HepG2 (cell line): Measurements from ENCODE around the gene FOXA3. TPM values are rescaled to one million over a fixed set of nuclear protein-coding genes. Genes with fewer than 3 reads are reported as not detected.
A peak's percentile ranks its signal among the peaks of the same experiment; 100 is the strongest.

Source experiments
- CSRNP2 ChIP-seq: sonication (generic); formaldehyde crosslinking; conservative IDR thresholded peaks from 2 replicates; pipeline ENCODE4 v1.8.0; 2022; ENCODE audit warnings: low read depth, missing genetic modification reagents
- GZF1 ChIP-seq: sonication (generic); formaldehyde crosslinking; IDR thresholded peaks from 2 replicates; pipeline ENCODE4 v1.5.1; 2020; ENCODE audit warnings: mild to moderate bottlenecking, missing genetic modification reagents
- KLF6 ChIP-seq: IDR thresholded peaks from 2 replicates; pipeline ENCODE4 v1.8.0; 2016; ENCODE audit warnings: missing biosample characterization, missing genetic modification reagents
- NFATC3 ChIP-seq: sonication (generic); formaldehyde crosslinking; IDR thresholded peaks from 2 replicates; pipeline ENCODE4 v1.5.1; 2020; ENCODE audit warnings: mild to moderate bottlenecking, missing genetic modification reagents
- NONO ChIP-seq, 2 experiments: fragments of 450-650 bp in 1 of 2; sonication (generic) in 1 of 2; formaldehyde crosslinking in 1 of 2; IDR thresholded peaks in 1 of 2; conservative IDR thresholded peaks in 1 of 2; 2 replicates each; pipeline versions ENCODE4 v1.6.1 to v1.8.0; 2017 to 2022; ENCODE audit warnings: mild to moderate bottlenecking in 1 of 2, missing genetic modification reagents in 1 of 2, moderate library complexity in 1 of 2
- NR2F1 ChIP-seq, 2 experiments: fragments of 450-650 bp in 1 of 2; formaldehyde crosslinking in 1 of 2; IDR thresholded peaks; 2 replicates each; pipeline versions ENCODE4 v1.5.0 to v1.6.1; 2016 to 2020; ENCODE audit warnings: mild to moderate bottlenecking in 1 of 2, missing compliant biosample characterization in 1 of 2, missing genetic modification reagents in 1 of 2, moderate library complexity in 1 of 2
- PHF21A ChIP-seq: sonication (generic); formaldehyde crosslinking; IDR thresholded peaks from 2 replicates; pipeline ENCODE4 v1.5.0; 2020; ENCODE audit warnings: mild to moderate bottlenecking, missing genetic modification reagents
- RARG ChIP-seq: sonication (generic); formaldehyde crosslinking; IDR thresholded peaks from 2 replicates; pipeline ENCODE4 v1.4.0; 2020; ENCODE audit warnings: low read depth, mild to moderate bottlenecking, missing genetic modification reagents
- RORA ChIP-seq: sonication (generic); formaldehyde crosslinking; IDR thresholded peaks from 2 replicates; pipeline ENCODE4 v1.5.0; 2020; ENCODE audit warnings: mild to moderate bottlenecking, missing genetic modification reagents, moderate library complexity
- SAFB2 ChIP-seq: sonication (generic); formaldehyde crosslinking; IDR thresholded peaks from 2 replicates; pipeline ENCODE4 v1.5.1; 2020; ENCODE audit warnings: missing genetic modification reagents, low read depth, mild to moderate bottlenecking, borderline replicate concordance
- TBL1XR1 ChIP-seq: fragments of 150-350 bp; IDR thresholded peaks from 2 replicates; pipeline ENCODE4 v1.6.1; 2014; ENCODE audit warnings: borderline replicate concordance, low read length; ENCODE audit not compliant: partially characterized antibody
- THAP8 ChIP-seq: sonication (generic); formaldehyde crosslinking; IDR thresholded peaks from 2 replicates; pipeline ENCODE4 v1.5.1; 2020; ENCODE audit warnings: missing genetic modification reagents, mild to moderate bottlenecking, borderline replicate concordance
- U2AF2 ChIP-seq: fragments of 200-400 bp; formaldehyde crosslinking; IDR thresholded peaks from 2 replicates; pipeline ENCODE4 v1.6.1; 2017; ENCODE audit warnings: low read depth, mild to moderate bottlenecking, low read length
- ZBTB1 ChIP-seq: sonication (generic); formaldehyde crosslinking; IDR thresholded peaks from 2 replicates; pipeline ENCODE4 v1.4.0; 2020; ENCODE audit warnings: missing genetic modification reagents, borderline replicate concordance
- ZBTB7B ChIP-seq: sonication (generic); formaldehyde crosslinking; IDR thresholded peaks from 2 replicates; pipeline ENCODE4 v1.4.0; 2020; ENCODE audit warnings: missing genetic modification reagents
- ZFY ChIP-seq: sonication (generic); formaldehyde crosslinking; IDR thresholded peaks from 2 replicates; pipeline ENCODE4 v1.4.0; 2020; ENCODE audit warnings: missing genetic modification reagents
- ZNF251 ChIP-seq: sonication (generic); formaldehyde crosslinking; IDR thresholded peaks from 2 replicates; pipeline ENCODE4 v1.9.0; 2021; ENCODE audit warnings: mild to moderate bottlenecking, missing genetic modification reagents
- ZNF513 ChIP-seq: sonication (generic); formaldehyde crosslinking; conservative IDR thresholded peaks from 2 replicates; pipeline ENCODE4 v1.5.0; 2020; ENCODE audit warnings: missing genetic modification reagents
- ZNF75D ChIP-seq: sonication (generic); formaldehyde crosslinking; IDR thresholded peaks from 2 replicates; pipeline ENCODE4 v1.8.1; 2023; ENCODE audit warnings: missing genetic modification reagents, mild to moderate bottlenecking, borderline replicate concordance
- ZNF768 ChIP-seq: sonication (generic); formaldehyde crosslinking; IDR thresholded peaks from 2 replicates; pipeline ENCODE4 v1.4.0; 2020; ENCODE audit warnings: missing genetic modification reagents
- polyA plus RNA-seq, 8 experiments: library from polyadenylated mRNA; depleted of rRNA in 3 of 8; stranded (reverse) in 7 of 8; unstranded in 1 of 8; fragments of >200 nt; fragmentation: Illumina TruSeq in 4 of 8; extraction: Trizol in 4 of 8; gene quantifications; 2 replicates each; pipeline versions ENCODE4 v1.2.1 to v1.2.3, GENCODE V29; 2011 to 2016; ENCODE audit warnings: low read depth in 4 of 8, missing spikeins in 1 of 8, mixed read lengths in 1 of 8; ENCODE audit not compliant: insufficient read depth in 1 of 8
- total RNA-seq, 5 experiments: library from RNA; depleted of rRNA; stranded (reverse); fragments of >200 nt; fragmentation: Illumina TruSeq; extraction: Trizol; gene quantifications; 2 replicates each; pipeline ENCODE4 v1.2.3, GENCODE V29; 2016; ENCODE audit warnings: low read depth in 1 of 5
- TF ChIP-seq, protein P1 (sequence below): fragments of 450-650 bp; IDR thresholded peaks from 2 replicates; pipeline ENCODE4 v1.6.1; 2017

The FOXA3 gene
- total and polyA plus RNA-seq, 2 of the 13 experiments (the other 11 are each of a cell fraction or from before 2014, with no cell fraction given): 29.8 to 47.6 TPM

DNA sequence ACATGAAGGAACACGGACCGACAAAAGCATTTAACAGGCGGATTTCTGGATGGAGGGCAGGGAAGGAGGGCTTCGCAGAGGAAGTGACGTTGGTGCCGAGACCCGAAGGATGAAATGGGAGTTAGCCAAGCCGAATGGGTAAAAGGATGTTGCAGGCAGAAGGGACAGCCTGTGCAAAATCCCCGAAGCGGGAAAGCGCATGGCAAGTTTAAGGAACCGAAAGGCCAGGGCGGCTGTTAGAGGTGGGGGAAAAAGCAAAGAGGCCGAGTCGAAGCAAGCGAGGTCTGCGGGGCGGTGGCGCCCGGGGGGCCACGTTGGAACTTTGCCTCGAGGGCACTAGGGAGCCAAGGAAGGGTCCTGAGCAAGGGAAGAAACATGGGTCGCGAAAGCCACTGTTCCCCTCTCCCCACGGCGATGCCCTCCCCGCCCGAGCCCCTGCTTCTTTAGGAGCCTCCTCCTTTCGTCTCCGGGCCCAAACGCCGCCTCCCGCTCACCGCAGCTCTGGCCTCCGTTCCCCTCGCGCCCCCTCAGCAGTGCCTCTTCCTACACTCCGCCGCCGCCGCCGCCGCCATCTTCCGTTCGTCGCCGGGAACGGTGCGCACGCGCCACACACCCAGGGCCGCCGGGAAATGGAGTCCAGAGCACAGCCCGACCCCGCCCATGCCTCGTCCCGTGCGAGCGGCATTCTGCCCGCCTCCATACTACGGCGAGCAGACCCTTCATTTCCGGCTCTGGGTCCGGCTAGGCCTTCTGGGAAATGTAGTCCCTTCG lies 1.4 kb upstream of the FOXA3 start, which contains the start of gene SYMPK (continued):
- TF ChIP-seq ZNF768: peak; percentile 50; the same call in 1 of the 2 replicates
- TF ChIP-seq ZFY: peak; percentile 69; the same call in 1 of the 2 replicates
- TF ChIP-seq ZNF513: no peak
- no peak; the same call in 1 of the 2 replicates for TF ChIP-seq PHF21A
- TF ChIP-seq, protein P1, sequence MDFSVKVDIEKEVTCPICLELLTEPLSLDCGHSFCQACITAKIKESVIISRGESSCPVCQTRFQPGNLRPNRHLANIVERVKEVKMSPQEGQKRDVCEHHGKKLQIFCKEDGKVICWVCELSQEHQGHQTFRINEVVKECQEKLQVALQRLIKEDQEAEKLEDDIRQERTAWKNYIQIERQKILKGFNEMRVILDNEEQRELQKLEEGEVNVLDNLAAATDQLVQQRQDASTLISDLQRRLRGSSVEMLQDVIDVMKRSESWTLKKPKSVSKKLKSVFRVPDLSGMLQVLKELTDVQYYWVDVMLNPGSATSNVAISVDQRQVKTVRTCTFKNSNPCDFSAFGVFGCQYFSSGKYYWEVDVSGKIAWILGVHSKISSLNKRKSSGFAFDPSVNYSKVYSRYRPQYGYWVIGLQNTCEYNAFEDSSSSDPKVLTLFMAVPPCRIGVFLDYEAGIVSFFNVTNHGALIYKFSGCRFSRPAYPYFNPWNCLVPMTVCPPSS: no peak
- TF ChIP-seq ZBTB1 (CRISPR knock-in tag): no peak
- TF ChIP-seq KLF6: peak; percentile 58; the same call in 1 of the 2 replicates
- TF ChIP-seq GZF1 (CRISPR knock-in tag): 0 out of 2 replicates have a peak, but pooled peaks have one; percentile 8
- peak; percentile 54 for TF ChIP-seq TBL1XR1
- TF ChIP-seq ZBTB7B (CRISPR knock-in tag): no peak
- TF ChIP-seq ZNF75D (CRISPR knock-in tag): no peak
- TF ChIP-seq RARG: no peak
- TF ChIP-seq SAFB2 (CRISPR knock-in tag): no peak
- TF ChIP-seq NFATC3 (CRISPR knock-in tag): peak; percentile 14; the same call in 1 of the 2 replicates
- TF ChIP-seq NR2F1 (CRISPR knock-in tag; IDR thresholded peaks at IDR 0.05): no peak
- no peak for TF ChIP-seq CSRNP2 (CRISPR knock-in tag)
- no peak for TF ChIP-seq NONO (IDR thresholded peaks at IDR 0.05)
- TF ChIP-seq NONO (CRISPR knock-in tag; conservative IDR thresholded peaks at IDR 0.05): peak; percentile 77
- no peak for TF ChIP-seq RORA (CRISPR knock-in tag)
- TF ChIP-seq THAP8 (CRISPR knock-in tag): no peak; the same call in 1 of the 2 replicates
- no peak for TF ChIP-seq ZNF251 (CRISPR knock-in tag)
- no peak for TF ChIP-seq U2AF2
